Osteoblast (primary cell): ENCODE measurements around the gene NAV2. TPM values are rescaled to one million over a fixed set of nuclear protein-coding genes. Genes with fewer than 3 reads are reported as not detected.
A peak's percentile ranks its signal among the peaks of the same experiment; 100 is the strongest.

Source experiments
- DNase-seq: peaks from one replicate; pipeline ENCODE4 v3.0.0; 2011; ENCODE audit warnings: low spot score, mixed read lengths; ENCODE audit not compliant: insufficient read length; ENCODE audit errors: missing footprints
- H2AFZ ChIP-seq: 2 replicates; pipeline ENCODE4 v1.6.0; 2011; ENCODE audit warnings: mild to moderate bottlenecking, low read length
- H3K27ac ChIP-seq: 2 replicates; pipeline ENCODE4 v1.5.1; 2011; ENCODE audit warnings: mild to moderate bottlenecking, low read depth, low read length, moderate library complexity
- H3K27me3 ChIP-seq: 2 replicates; pipeline ENCODE4 v1.6.0; 2012; ENCODE audit warnings: mild to moderate bottlenecking, control low read depth, inconsistent platforms, low read length, moderate library complexity; ENCODE audit not compliant: insufficient read depth
- H3K36me3 ChIP-seq: 2 replicates; pipeline ENCODE4 v1.5.1; 2011; ENCODE audit warnings: mild to moderate bottlenecking, low read length, control low read depth, moderate library complexity; ENCODE audit not compliant: insufficient read depth
- H3K4me1 ChIP-seq: 2 replicates; pipeline ENCODE4 v1.5.1; 2011; ENCODE audit warnings: mild to moderate bottlenecking, low read length, control low read depth, moderate library complexity; ENCODE audit not compliant: insufficient read depth
- H3K4me2 ChIP-seq: 2 replicates; pipeline ENCODE4 v1.6.0; 2011; ENCODE audit warnings: mild to moderate bottlenecking, low read length; ENCODE audit not compliant: insufficient read depth
- H3K4me3 ChIP-seq: fragments of 200-600 bp; sonication (generic); 3 replicates; pipeline ENCODE4 v1.5.1; 2012; ENCODE audit warnings: mild to moderate bottlenecking, low read length, inconsistent platforms; ENCODE audit not compliant: insufficient read depth
- H3K79me2 ChIP-seq: 2 replicates; pipeline ENCODE4 v1.6.0; 2012; ENCODE audit warnings: mild to moderate bottlenecking, low read length, control low read depth, inconsistent platforms; ENCODE audit not compliant: insufficient read depth
- H3K9me3 ChIP-seq: 2 replicates; pipeline ENCODE4 v1.5.1; 2011; ENCODE audit warnings: low read depth, low read length, control low read depth
- H4K20me1 ChIP-seq: 2 replicates; pipeline ENCODE4 v1.6.0; 2012; ENCODE audit warnings: mild to moderate bottlenecking, low read length, control low read depth; ENCODE audit not compliant: insufficient read depth
- CTCF ChIP-seq: IDR thresholded peaks from 2 replicates; pipeline ENCODE4 v1.5.1; 2011; ENCODE audit warnings: mild to moderate bottlenecking, low read depth, low read length, moderate library complexity; ENCODE audit errors: extremely low read depth
- total RNA-seq: library from RNA; depleted of rRNA; stranded (reverse); fragments of >200 nt; gene quantifications from 2 replicates; pipeline ENCODE4 v1.2.3, GENCODE V29; 2012

The NAV2 gene
- total RNA-seq, 1 donor, result 8.7 TPM

- DNase-seq, result no peak
- Histone ChIP-seq H3K9me3 (no peaks in the 10 kb centered on the region), H3K79me2 (peaks cover 43% of the 10 kb centered on the region), H3K4me1 (peaks cover 15% of the 10 kb centered on the region), H4K20me1 (peaks cover 4% of the 10 kb centered on the region), H3K36me3 (no peaks in the 10 kb centered on the region), H3K4me3 (no peak overlapping the region), H3K27ac (no peak overlapping the region), H3K27me3 (no peaks in the 10 kb centered on the region), H3K4me2 (no peak overlapping the region), H2AFZ (no peak overlapping the region)
- TF ChIP-seq CTCF, result no peak
Observed at GRCh38 chr11:19872512-19873145, 160.0 kb downstream of the NAV2 start.

GRCh38 chr11:19873730-19874129, 161.1 kb downstream of the NAV2 start:
- Histone ChIP-seq H3K79me2 (peaks cover 46% of the 10 kb centered on the region), H3K36me3 (no peaks in the 10 kb centered on the region), H3K27me3 (no peaks in the 10 kb centered on the region), H3K4me2 (no peak overlapping the region), H3K4me3 (no peak overlapping the region), H2AFZ (no peak overlapping the region), H4K20me1 (peaks cover 2% of the 10 kb centered on the region), H3K9me3 (no peaks in the 10 kb centered on the region), H3K27ac (no peak overlapping the region), H3K4me1 (peaks cover 4% of the 10 kb centered on the region)
- no peak for DNase-seq
- TF ChIP-seq CTCF, result no peak

GRCh38 chr11:19874266-19874665, 161.6 kb downstream of the NAV2 start:
- peak; percentile 65 for DNase-seq
- no peaks in the 10 kb centered on the region for H3K4me1 ChIP-seq
- H3K27ac ChIP-seq, result no peak overlapping the region
- TF ChIP-seq CTCF, result no peak
- no peak overlapping the region for H3K4me2 ChIP-seq
- peaks cover 45% of the 10 kb centered on the region for H3K79me2 ChIP-seq
- H3K9me3 ChIP-seq, result no peaks in the 10 kb centered on the region
- no peaks in the 10 kb centered on the region for H3K27me3 ChIP-seq
- H2AFZ ChIP-seq, result no peak overlapping the region
- no peak overlapping the region for H3K4me3 ChIP-seq
- no peaks in the 10 kb centered on the region for H4K20me1 ChIP-seq
- H3K36me3 ChIP-seq, result no peaks in the 10 kb centered on the region

GRCh38 chr11:19876750-19877149, 164.1 kb downstream of the NAV2 start:
- no peaks in the 10 kb centered on the region for H3K4me1 ChIP-seq
- H3K4me2 ChIP-seq, result no peak overlapping the region
- H3K9me3 ChIP-seq, result no peaks in the 10 kb centered on the region
- H3K4me3 ChIP-seq, result no peak overlapping the region
- H4K20me1 ChIP-seq, result no peaks in the 10 kb centered on the region
- no peaks in the 10 kb centered on the region for H3K27me3 ChIP-seq
- no peak for DNase-seq
- H3K36me3 ChIP-seq, result peaks cover 18% of the 10 kb centered on the region
- H3K79me2 ChIP-seq, result peaks cover 37% of the 10 kb centered on the region
- TF ChIP-seq CTCF, result no peak
- H3K27ac ChIP-seq, result no peak overlapping the region
- H2AFZ ChIP-seq, result no peak overlapping the region
